ENCODE results near the gene OTOP3. TPM values are rescaled to one million over a fixed set of nuclear protein-coding genes. Genes with fewer than 3 reads are reported as not detected.

The OTOP3 gene
- total RNA-seq, 3 donors from 2014 or later (not counting 1 experiment from before 2014, with no cell fraction given): not detected

- Histone ChIP-seq H3K36me3 (ENCODE audit: control insufficient read depth, insufficient read depth, low read length) (no peaks in the 10 kb centered on the region), H3K4me3 (ENCODE audit: low read length) (no peak overlapping the region), H3K27me3 (ENCODE audit: control insufficient read depth, insufficient read depth, low read length) (peaks cover 5% of the 10 kb centered on the region), H3K27ac (ENCODE audit: low read length) (no peak overlapping the region), H3K9me3 (ENCODE audit: control insufficient read depth, insufficient read depth, low read length) (no peaks in the 10 kb centered on the region), H3K4me1 (ENCODE audit: control insufficient read depth, insufficient read depth, low read length) (peaks cover 23% of the 10 kb centered on the region)
- no peak for ATAC-seq
- Mint-ChIP-seq H3K27me3 (ENCODE audit: low read depth in 2 of 2) (peaks cover 5 to 28% of the 10 kb centered on the region in 2 donors), H3K4me1 (peaks cover 5 to 17% of the 10 kb centered on the region in 2 donors), H3K4me3 (no peak overlapping the region), H3K9me3 (no peaks in the 10 kb centered on the region), H3K36me3 (no peaks in the 10 kb centered on the region), H3K27ac (no peak overlapping the region)
- intact Hi-C loops (cut with micrococcal nuclease): no loop called here
- WGBS (ENCODE audit: insufficient coverage): 86% methylated on average over 1 of the region's 3 CpGs
- no peak for TF ChIP-seq CTCF (IDR thresholded peaks at IDR 0.05)
- no peak for DNase-seq
Observed at GRCh38 chr17:74977802-74978201, 42.1 kb downstream of the OTOP3 start.

- intact Hi-C loops (cut with micrococcal nuclease): no loop called here
- H3K9me3 Mint-ChIP-seq: no peaks in the 10 kb centered on the region
- H3K4me3 ChIP-seq (ENCODE audit: low read length): no peak overlapping the region
- 77% methylated on average over 3 of the region's 3 CpGs for WGBS (ENCODE audit: insufficient coverage)
- H3K36me3 ChIP-seq (ENCODE audit: control insufficient read depth, insufficient read depth, low read length): no peaks in the 10 kb centered on the region
- H3K4me3 Mint-ChIP-seq: no peak overlapping the region
- ATAC-seq: no peak
- H3K4me1 ChIP-seq (ENCODE audit: control insufficient read depth, insufficient read depth, low read length): peaks cover 19% of the 10 kb centered on the region
- no peak for TF ChIP-seq CTCF (IDR thresholded peaks at IDR 0.05)
- no peaks in the 10 kb centered on the region for H3K36me3 Mint-ChIP-seq
- H3K4me1 Mint-ChIP-seq: peaks cover under 1 to 12% of the 10 kb centered on the region in 2 donors
- peaks cover under 1% of the 10 kb centered on the region for H3K27me3 ChIP-seq (ENCODE audit: control insufficient read depth, insufficient read depth, low read length)
- peaks cover 1 to 24% of the 10 kb centered on the region in 2 donors for H3K27me3 Mint-ChIP-seq (ENCODE audit: low read depth in 2 of 2)
- no peaks in the 10 kb centered on the region for H3K9me3 ChIP-seq (ENCODE audit: control insufficient read depth, insufficient read depth, low read length)
- H3K27ac ChIP-seq (ENCODE audit: low read length): no peak overlapping the region
- DNase-seq: no peak
- no peak overlapping the region for H3K27ac Mint-ChIP-seq
Observed at GRCh38 chr17:74978240-74978639, 42.5 kb downstream of the OTOP3 start.

- no peaks in the 10 kb centered on the region for H3K27me3 ChIP-seq (ENCODE audit: control insufficient read depth, insufficient read depth, low read length)
- H3K9me3 Mint-ChIP-seq: no peaks in the 10 kb centered on the region
- no peak overlapping the region for H3K4me3 ChIP-seq (ENCODE audit: low read length)
- intact Hi-C loops (cut with micrococcal nuclease): no loop called here
- no peaks in the 10 kb centered on the region for H3K36me3 ChIP-seq (ENCODE audit: control insufficient read depth, insufficient read depth, low read length)
- no peak for ATAC-seq
- H3K9me3 ChIP-seq (ENCODE audit: control insufficient read depth, insufficient read depth, low read length): no peaks in the 10 kb centered on the region
- TF ChIP-seq CTCF (IDR thresholded peaks at IDR 0.05): no peak
- peaks cover 0 to 21% of the 10 kb centered on the region in 2 donors for H3K27me3 Mint-ChIP-seq (ENCODE audit: low read depth in 2 of 2)
- no peak for DNase-seq
- no peak overlapping the region for H3K4me3 Mint-ChIP-seq
- 86% methylated on average over 17 of the region's 17 CpGs for WGBS (ENCODE audit: insufficient coverage)
- no peak overlapping the region for H3K27ac Mint-ChIP-seq
- H3K4me1 ChIP-seq (ENCODE audit: control insufficient read depth, insufficient read depth, low read length): peaks cover 18% of the 10 kb centered on the region
- no peaks in the 10 kb centered on the region for H3K36me3 Mint-ChIP-seq
- no peak overlapping the region for H3K27ac ChIP-seq (ENCODE audit: low read length)
- peaks cover 0 to 12% of the 10 kb centered on the region in 2 donors for H3K4me1 Mint-ChIP-seq
Observed at GRCh38 chr17:74979408-74980146, 43.9 kb downstream of the OTOP3 start.
